Liver (tissue), 9 donors: Measurements from ENCODE around the gene PMPCB. TPM values are rescaled to one million over a fixed set of nuclear protein-coding genes. Genes with fewer than 3 reads are reported as not detected.

ENCODE experiments used
- DNase-seq: peaks from one replicate; pipeline ENCODE4 v3.0.0-alpha.2; 2017; ENCODE audit warnings: low spot score
- H3K27ac ChIP-seq, 2 donors: one replicate each; pipeline ENCODE4 v1.7.0; 2013; ENCODE audit warnings: inconsistent platforms in 2 of 2, low read length in 2 of 2, control low read depth in 1 of 2, low read depth in 1 of 2, mild to moderate bottlenecking in 1 of 2
- H3K27me3 ChIP-seq, 4 donors: one replicate each; pipeline versions ENCODE4 v1.6.1 to v1.7.0; 2013; ENCODE audit warnings: low read length in 3 of 4, inconsistent platforms in 1 of 4, mild to moderate bottlenecking in 1 of 4, moderate library complexity in 1 of 4; ENCODE audit not compliant: control insufficient read depth in 4 of 4, insufficient read depth in 4 of 4
- H3K36me3 ChIP-seq, 4 donors: one replicate each; pipeline versions ENCODE4 v1.6.1 to v1.7.0; 2013; ENCODE audit warnings: low read length in 3 of 4, mild to moderate bottlenecking in 3 of 4, low read depth in 1 of 4, moderate library complexity in 1 of 4; ENCODE audit not compliant: control insufficient read depth in 4 of 4, insufficient read depth in 3 of 4
- H3K4me1 ChIP-seq, 4 donors: one replicate each; pipeline versions ENCODE4 v1.6.1 to v1.7.0; 2013; ENCODE audit warnings: low read length in 3 of 4, mild to moderate bottlenecking in 3 of 4, moderate library complexity in 1 of 4; ENCODE audit not compliant: control insufficient read depth in 4 of 4, insufficient read depth in 4 of 4
- H3K4me3 ChIP-seq, 3 donors: one replicate each; pipeline versions ENCODE4 v1.6.1 to v1.7.0; 2013; ENCODE audit warnings: low read length in 3 of 3, control low read depth in 1 of 3, low read depth in 1 of 3, mild to moderate bottlenecking in 1 of 3
- H3K9ac ChIP-seq, 2 donors: one replicate each; pipeline ENCODE4 v1.7.0; 2013; ENCODE audit warnings: low read length in 2 of 2, mild to moderate bottlenecking in 2 of 2, moderate library complexity in 2 of 2, control low read depth in 1 of 2, low read depth in 1 of 2
- H3K9me3 ChIP-seq, 4 donors: one replicate each; pipeline versions ENCODE4 v1.6.1 to v1.7.0; 2013; ENCODE audit warnings: low read length in 3 of 4; ENCODE audit not compliant: control insufficient read depth in 4 of 4
- CTCF ChIP-seq: fragments of 150-350 bp; IDR thresholded peaks from 2 replicates; pipeline ENCODE4 v1.5.1; 2017; ENCODE audit warnings: improper control_type of control experiment, low read depth, low read length; ENCODE audit not compliant: missing input control
- EGR1 ChIP-seq, 2 donors: IDR thresholded peaks; 2 replicates each; pipeline ENCODE4 v1.6.1; 2016 to 2018; ENCODE audit warnings: antibody characterized with exemption in 2 of 2, low read depth in 2 of 2
- GABPA ChIP-seq, 2 donors: IDR thresholded peaks in 1 of 2; conservative IDR thresholded peaks in 1 of 2; 2 replicates each; pipeline ENCODE4 v1.6.1; 2016; ENCODE audit warnings: antibody characterized with exemption in 2 of 2, mild to moderate bottlenecking in 1 of 2, moderate library complexity in 1 of 2
- HNF4A ChIP-seq, 2 donors: conservative IDR thresholded peaks; 2 replicates each; pipeline ENCODE4 v1.6.1; 2016; ENCODE audit warnings: antibody characterized with exemption in 2 of 2, mild to moderate bottlenecking in 2 of 2
- HNF4G ChIP-seq: IDR thresholded peaks from 2 replicates; pipeline ENCODE4 v1.6.1; 2016; ENCODE audit warnings: antibody characterized with exemption
- JUND ChIP-seq, 2 donors: IDR thresholded peaks; 2 replicates each; pipeline ENCODE4 v1.6.1; 2016; ENCODE audit warnings: antibody characterized with exemption in 2 of 2
- MAX ChIP-seq: IDR thresholded peaks from 2 replicates; pipeline ENCODE4 v1.6.1; 2016; ENCODE audit warnings: antibody characterized with exemption
- SP1 ChIP-seq: IDR thresholded peaks from 2 replicates; pipeline ENCODE4 v1.6.1; 2018; ENCODE audit warnings: antibody characterized with exemption, mild to moderate bottlenecking
- TAF1 ChIP-seq: conservative IDR thresholded peaks from 2 replicates; pipeline ENCODE4 v1.6.1; 2016; ENCODE audit warnings: antibody characterized with exemption, mild to moderate bottlenecking
- YY1 ChIP-seq: IDR thresholded peaks from 2 replicates; pipeline ENCODE4 v1.6.1; 2016; ENCODE audit warnings: antibody characterized with exemption, mild to moderate bottlenecking
- ZBTB33 ChIP-seq: IDR thresholded peaks from 2 replicates; pipeline ENCODE4 v1.6.1; 2016; ENCODE audit warnings: antibody characterized with exemption
- WGBS: extraction: QIAGEN DNeasy Blood & Tissue Kit; methylation state at CpG from one replicate; pipeline ENCODE4 v1.1.7; 2013; 5-methylcytosine and 5-hydroxymethylcytosine counted together
- polyA plus RNA-seq, 2 donors: library from polyadenylated mRNA; stranded (reverse) in 1 of 2; unstranded in 1 of 2; fragments of 200-250 nt in 1 of 2; fragments of >200 nt in 1 of 2; fragmentation: Nextera tagmentation in 1 of 2; extraction: Ambion mirVana in 1 of 2; gene quantifications; one replicate each; pipeline versions ENCODE4 v1.2.1 to v1.2.3, GENCODE V29; 2013 to 2015
- total RNA-seq, 2 donors: library from RNA; depleted of rRNA; stranded (reverse); fragments of >200 nt; gene quantifications; one replicate each; pipeline ENCODE4 v1.2.3, GENCODE V29; 2014
- donor health status: healthy.
- donor health status: healthy.
- donor health status: healthy.
- donor health status: healthy.
- donor health status: healthy.

The PMPCB gene
- total and polyA plus RNA-seq, 4 donors, result 43.3 to 59.9 (median 53.7) TPM

- no peak for TF ChIP-seq ZBTB33
These were observed 19.8 kb downstream of the PMPCB start (continued) for GRCh38 chr7:103317009-103317408.

GRCh38 chr7:103325744-103326143 is 28.5 kb downstream of the PMPCB start:
- no peaks in the 10 kb centered on the region for H3K4me1 ChIP-seq
- H3K9me3 ChIP-seq, result no peaks in the 10 kb centered on the region
- WGBS, result 94% methylated on average over 8 of the region's 8 CpGs
- H3K27me3 ChIP-seq, result no peaks in the 10 kb centered on the region
- H3K9ac ChIP-seq, result no peak overlapping the region
- no peak for TF ChIP-seq JUND (IDR thresholded peaks at IDR 0.05)
- no peak for TF ChIP-seq HNF4G
- TF ChIP-seq SP1, result no peak
- TF ChIP-seq GABPA (IDR thresholded peaks at IDR 0.05 in 1 of 2, conservative IDR thresholded peaks at IDR 0.05 in 1 of 2), result no peak
- DNase-seq, result no peak
- no peak overlapping the region for H3K4me3 ChIP-seq
- peaks cover 6 to 45% (median 42%) of the 10 kb centered on the region in 4 donors for H3K36me3 ChIP-seq
- no peak overlapping the region for H3K27ac ChIP-seq

GRCh38 chr7:103336761-103337160 is 39.5 kb downstream of the PMPCB start:
- no peak overlapping the region for H3K4me3 ChIP-seq
- H3K9ac ChIP-seq, result no peak overlapping the region
- peaks cover 8 to 37% (median 30%) of the 10 kb centered on the region in 4 donors for H3K36me3 ChIP-seq
- no peak for TF ChIP-seq HNF4G
- TF ChIP-seq EGR1 (IDR thresholded peaks at IDR 0.05; ENCODE audit: low read depth in 2 of 2), result no peak
- no peak for TF ChIP-seq CTCF
- TF ChIP-seq MAX, result no peak
- no peak overlapping the region for H3K27ac ChIP-seq
- H3K27me3 ChIP-seq, result no peaks in the 10 kb centered on the region
- H3K9me3 ChIP-seq, result no peaks in the 10 kb centered on the region
- 87% methylated on average over 2 of the region's 2 CpGs for WGBS
- DNase-seq, result no peak
- H3K4me1 ChIP-seq, result peaks cover 0 to 3% (median 1%) of the 10 kb centered on the region in 4 donors

- Histone ChIP-seq H3K9me3 (no peaks in the 10 kb centered on the region), H3K27me3 (no peaks in the 10 kb centered on the region), H3K4me3 (no peak overlapping the region), H3K4me1 (peaks cover 5 to 10% (median 8%) of the 10 kb centered on the region in 4 donors), H3K36me3 (peaks cover 7 to 35% (median 27%) of the 10 kb centered on the region in 4 donors), H3K9ac (no peak overlapping the region), H3K27ac (no peak overlapping the region)
- DNase-seq, result no peak
- no peak for TF ChIP-seq MAX
- no peak for TF ChIP-seq ZBTB33
- no peak for TF ChIP-seq GABPA (IDR thresholded peaks at IDR 0.05 in 1 of 2, conservative IDR thresholded peaks at IDR 0.05 in 1 of 2)
- no peak for TF ChIP-seq SP1
- TF ChIP-seq HNF4A (conservative IDR thresholded peaks at IDR 0.05), result no peak
- no peak for TF ChIP-seq TAF1
- TF ChIP-seq YY1, result no peak
- WGBS, result 98% methylated on average over 2 of the region's 2 CpGs
These were observed 41.6 kb downstream of the PMPCB start for GRCh38 chr7:103338864-103339263.
